ENCODE results near the gene TPCN2.

GRCh38 chr11:69183613-69184012 lies 134.9 kb downstream of the TPCN2 start:
- TF ChIP-seq, protein P1, sequence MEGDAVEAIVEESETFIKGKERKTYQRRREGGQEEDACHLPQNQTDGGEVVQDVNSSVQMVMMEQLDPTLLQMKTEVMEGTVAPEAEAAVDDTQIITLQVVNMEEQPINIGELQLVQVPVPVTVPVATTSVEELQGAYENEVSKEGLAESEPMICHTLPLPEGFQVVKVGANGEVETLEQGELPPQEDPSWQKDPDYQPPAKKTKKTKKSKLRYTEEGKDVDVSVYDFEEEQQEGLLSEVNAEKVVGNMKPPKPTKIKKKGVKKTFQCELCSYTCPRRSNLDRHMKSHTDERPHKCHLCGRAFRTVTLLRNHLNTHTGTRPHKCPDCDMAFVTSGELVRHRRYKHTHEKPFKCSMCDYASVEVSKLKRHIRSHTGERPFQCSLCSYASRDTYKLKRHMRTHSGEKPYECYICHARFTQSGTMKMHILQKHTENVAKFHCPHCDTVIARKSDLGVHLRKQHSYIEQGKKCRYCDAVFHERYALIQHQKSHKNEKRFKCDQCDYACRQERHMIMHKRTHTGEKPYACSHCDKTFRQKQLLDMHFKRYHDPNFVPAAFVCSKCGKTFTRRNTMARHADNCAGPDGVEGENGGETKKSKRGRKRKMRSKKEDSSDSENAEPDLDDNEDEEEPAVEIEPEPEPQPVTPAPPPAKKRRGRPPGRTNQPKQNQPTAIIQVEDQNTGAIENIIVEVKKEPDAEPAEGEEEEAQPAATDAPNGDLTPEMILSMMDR (IDR thresholded peaks at IDR 0.05): no peak
- TF ChIP-seq EP300 (IDR thresholded peaks at IDR 0.05) (no peak), POLR2A (IDR thresholded peaks at IDR 0.05) (no peak)

All from upper lobe of left lung (tissue), 4 donors.